H9 (cell line): ENCODE data around the gene PC. TPM values are rescaled to one million over a fixed set of nuclear protein-coding genes. Genes with fewer than 3 reads are reported as not detected.
A peak's percentile ranks its signal among the peaks of the same experiment; 100 is the strongest.

Experiments used
- DNase-seq: peaks from one replicate; pipeline ENCODE4 v3.0.0-alpha.2; 2017
- H2AFZ ChIP-seq: one replicate; pipeline ENCODE4 v1.6.1; 2013; ENCODE audit warnings: mild to moderate bottlenecking, low read length, control low read depth, moderate library complexity
- H2AK5ac ChIP-seq: 2 replicates; pipeline ENCODE4 v1.6.1; 2013; ENCODE audit warnings: low read length, control low read depth, mixed read lengths; ENCODE audit not compliant: insufficient read length
- H2BK120ac ChIP-seq: one replicate; pipeline ENCODE4 v1.6.1; 2013; ENCODE audit warnings: low read depth, mild to moderate bottlenecking, low read length, control low read depth, inconsistent platforms; ENCODE audit not compliant: poor library complexity, severe bottlenecking
- H2BK12ac ChIP-seq: 2 replicates; pipeline ENCODE4 v1.6.1; 2013; ENCODE audit warnings: low read length, control low read depth, mixed read lengths, low read depth; ENCODE audit not compliant: insufficient read length
- H2BK15ac ChIP-seq: 2 replicates; pipeline ENCODE4 v1.6.1; 2013; ENCODE audit warnings: low read depth, low read length, control low read depth
- H2BK20ac ChIP-seq: one replicate; pipeline ENCODE4 v1.6.1; 2013; ENCODE audit warnings: low read depth, mild to moderate bottlenecking, low read length, control low read depth, inconsistent platforms; ENCODE audit not compliant: poor library complexity, severe bottlenecking
- H2BK5ac ChIP-seq: 2 replicates; pipeline ENCODE4 v1.6.1; 2013; ENCODE audit warnings: low read length, control low read depth, mixed read lengths; ENCODE audit not compliant: insufficient read length
- H3K14ac ChIP-seq: 2 replicates; pipeline ENCODE4 v1.6.1; 2013; ENCODE audit warnings: low read length, control low read depth; ENCODE audit not compliant: insufficient read depth
- H3K18ac ChIP-seq: 2 replicates; pipeline ENCODE4 v1.6.1; 2013; ENCODE audit warnings: low read depth, mild to moderate bottlenecking, mixed read lengths, low read length, control low read depth; ENCODE audit not compliant: insufficient read length
- H3K23ac ChIP-seq: 2 replicates; pipeline ENCODE4 v1.6.1; 2013; ENCODE audit warnings: low read length, control low read depth, mixed read lengths, low read depth; ENCODE audit not compliant: insufficient read length
- H3K23me2 ChIP-seq: 2 replicates; pipeline ENCODE4 v1.6.1; 2013; ENCODE audit warnings: low read depth, mild to moderate bottlenecking, mixed read lengths, low read length, control low read depth; ENCODE audit not compliant: insufficient read length, poor library complexity, severe bottlenecking
- H3K27ac ChIP-seq: 2 replicates; pipeline ENCODE4 v1.5.1; 2013; ENCODE audit warnings: low read length, control low read depth, mixed read lengths, low read depth; ENCODE audit not compliant: insufficient read length
- H3K27me3 ChIP-seq: 2 replicates; pipeline ENCODE4 v1.6.1; 2013; ENCODE audit warnings: low read length, control low read depth, inconsistent platforms; ENCODE audit not compliant: insufficient read depth
- H3K4ac ChIP-seq: 2 replicates; pipeline ENCODE4 v1.6.1; 2013; ENCODE audit warnings: low read depth, mild to moderate bottlenecking, control low read depth, inconsistent platforms, low read length, moderate library complexity
- H3K4me1 ChIP-seq: 2 replicates; pipeline ENCODE4 v1.6.1; 2013; ENCODE audit warnings: low read length, control low read depth, inconsistent platforms; ENCODE audit not compliant: insufficient read depth
- H3K4me2 ChIP-seq: 2 replicates; pipeline ENCODE4 v1.6.1; 2013; ENCODE audit warnings: low read length, control low read depth, mixed read lengths; ENCODE audit not compliant: insufficient read length, insufficient read depth
- H3K56ac ChIP-seq: 2 replicates; pipeline ENCODE4 v1.6.1; 2013; ENCODE audit warnings: low read depth, mild to moderate bottlenecking, mixed read lengths, low read length, control low read depth; ENCODE audit not compliant: insufficient read length
- H3K79me1 ChIP-seq: 2 replicates; pipeline ENCODE4 v1.6.1; 2013; ENCODE audit warnings: low read depth, mild to moderate bottlenecking, moderate library complexity, low read length, control low read depth, inconsistent platforms; ENCODE audit not compliant: insufficient read depth, poor library complexity, severe bottlenecking
- H3K79me2 ChIP-seq: 2 replicates; pipeline ENCODE4 v1.6.1; 2013; ENCODE audit warnings: low read length, control low read depth, inconsistent platforms; ENCODE audit not compliant: insufficient read depth
- H3K9ac ChIP-seq: 2 replicates; pipeline ENCODE4 v1.6.1; 2013; ENCODE audit warnings: low read length, control low read depth, mixed read lengths; ENCODE audit not compliant: insufficient read length; ENCODE audit errors: extremely low read depth
- H3K9me3 ChIP-seq: one replicate; pipeline ENCODE4 v1.6.1; 2013; ENCODE audit warnings: low read depth, low read length, inconsistent platforms; ENCODE audit not compliant: control insufficient read depth
- H3T11ph ChIP-seq: one replicate; pipeline ENCODE4 v1.6.1; 2013; ENCODE audit warnings: mild to moderate bottlenecking, low read length, control low read depth, inconsistent platforms
- H4K20me1 ChIP-seq: one replicate; pipeline ENCODE4 v1.6.1; 2013; ENCODE audit not compliant: control insufficient read depth, insufficient read length, insufficient read depth
- H4K5ac ChIP-seq: 2 replicates; pipeline ENCODE4 v1.6.1; 2013; ENCODE audit warnings: low read depth, mild to moderate bottlenecking, mixed read lengths, low read length, control low read depth; ENCODE audit not compliant: insufficient read length
- H4K8ac ChIP-seq: replicated peaks from 2 replicates; pipeline ENCODE4 v1.6.1; 2013; ENCODE audit warnings: low read length, control low read depth, mixed read lengths, low read depth; ENCODE audit not compliant: insufficient read length
- H4K91ac ChIP-seq: 2 replicates; pipeline ENCODE4 v1.6.1; 2013; ENCODE audit warnings: low read depth, mild to moderate bottlenecking, moderate library complexity, mixed read lengths, low read length, control low read depth; ENCODE audit not compliant: insufficient read length
- H3K27ac Mint-ChIP-seq, 3 experiments: 2 replicates in 2 of 3; 3 replicates in 1 of 3; pipeline ENCODE4 v1.8.0; 2020 to 2021; ENCODE audit warnings: mixed read lengths in 3 of 3, mild to moderate bottlenecking in 1 of 3, moderate library complexity in 1 of 3
- H3K27me3 Mint-ChIP-seq: 2 replicates; pipeline ENCODE4 v1.8.0; 2021; ENCODE audit warnings: low read depth, mild to moderate bottlenecking, moderate library complexity, mixed read lengths
- H3K36me3 Mint-ChIP-seq, 3 experiments: 2 replicates in 2 of 3; 3 replicates in 1 of 3; pipeline ENCODE4 v1.8.0; 2020 to 2021; ENCODE audit warnings: low read depth in 3 of 3, mixed read lengths in 3 of 3; ENCODE audit not compliant: insufficient read depth in 1 of 3
- H3K4me1 Mint-ChIP-seq, 2 experiments: 2 replicates each; pipeline ENCODE4 v1.8.0; 2020; ENCODE audit warnings: mixed read lengths in 2 of 2
- H3K4me3 Mint-ChIP-seq, 2 experiments: 2 replicates in 1 of 2; 3 replicates in 1 of 2; pipeline ENCODE4 v1.8.0; 2020 to 2021; ENCODE audit warnings: mild to moderate bottlenecking in 2 of 2, mixed read lengths in 2 of 2, moderate library complexity in 1 of 2
- H3K9me3 Mint-ChIP-seq, 2 experiments: 2 replicates in 1 of 2; 3 replicates in 1 of 2; pipeline ENCODE4 v1.8.0; 2020; ENCODE audit warnings: mild to moderate bottlenecking in 2 of 2, mixed read lengths in 2 of 2, moderate library complexity in 1 of 2
- CTCF ChIP-seq: fragments of 200-600 bp; sonication (generic); conservative IDR thresholded peaks from 3 replicates; pipeline ENCODE4 v1.8.0; 2021; ENCODE audit warnings: antibody characterized with exemption, mild to moderate bottlenecking
- WGBS: extraction: QIAGEN DNeasy Blood & Tissue Kit; methylation state at CpG from one replicate; pipeline ENCODE4 v1.1.7; 2013; ENCODE audit warnings: missing lambda C conversion rate, low lambda C conversion rate, mixed read lengths; ENCODE audit not compliant: insufficient read length; ENCODE audit errors: extremely low coverage; 5-methylcytosine and 5-hydroxymethylcytosine counted together
- total RNA-seq: library from RNA; stranded (reverse); gene quantifications from 2 replicates; pipeline ENCODE4 v1.2.1, GENCODE V29; 2021

PC gene
- total RNA-seq, 1 experiment from 2014 or later, result 32.6 TPM

GRCh38 chr11:66861038-66861773 is 97.0 kb downstream of the PC start:
- Histone ChIP-seq H3K4me1 (no peaks in the 10 kb centered on the region), H2BK15ac (no peak overlapping the region), H3T11ph (no peak overlapping the region), H3K9ac (no peak overlapping the region), H3K4me2 (no peak overlapping the region), H4K5ac (no peak overlapping the region), H3K79me2 (no peaks in the 10 kb centered on the region), H3K4ac (no peak overlapping the region), H3K18ac (no peak overlapping the region), H2BK5ac (no peak overlapping the region), H4K20me1 (no peaks in the 10 kb centered on the region), H2AFZ (no peak overlapping the region), H3K14ac (no peak overlapping the region; the same call in 1 of the 2 replicates), H3K56ac (no peak overlapping the region), H3K9me3 (no peaks in the 10 kb centered on the region), H2BK12ac (no peak overlapping the region), H2BK20ac (no peak overlapping the region), H3K79me1 (no peaks in the 10 kb centered on the region), H4K8ac (no peak overlapping the region), H4K91ac (no peak overlapping the region), H3K27ac (no peak overlapping the region), H3K23ac (no peak overlapping the region), H2AK5ac (no peak overlapping the region), H3K23me2 (peaks cover 6% of the 10 kb centered on the region), H2BK120ac (no peak overlapping the region), H3K27me3 (no peaks in the 10 kb centered on the region)
- WGBS, result no CpG with 5 or more reads among the region's 32 CpGs
- Mint-ChIP-seq H3K27ac (peak overlapping the region in 1 of 3 experiments; percentile 48; a peak in 2 of 7 replicates), H3K4me3 (no peak overlapping the region; a peak in 1 of 5 replicates), H3K4me1 (peaks cover 0 to 3% of the 10 kb centered on the region in 2 experiments; a peak in 2 of 4 replicates), H3K9me3 (no peaks in the 10 kb centered on the region), H3K36me3 (peaks cover 0 to 7% (median 2%) of the 10 kb centered on the region in 3 experiments; a peak in 3 of 7 replicates), H3K27me3 (no peaks in the 10 kb centered on the region; the same call in 1 of the 2 replicates)
- TF ChIP-seq CTCF, result no peak
- no peak for DNase-seq
